Measurements from ENCODE around the gene BPIFA1.

- TF ChIP-seq CTCF (IDR thresholded peaks at IDR 0.05 in 4 of 5, conservative IDR thresholded peaks at IDR 0.05 in 1 of 5) (no peak), POLR2A (IDR thresholded peaks at IDR 0.05) (no peak)
Observed at GRCh38 chr20:33191955-33192354, 43.8 kb upstream of the BPIFA1 start.
